H9 (cell line): ENCODE data around the gene VWF. TPM values are rescaled to one million over a fixed set of nuclear protein-coding genes. Genes with fewer than 3 reads are reported as not detected.

Source experiments
- DNase-seq: peaks from one replicate; pipeline ENCODE4 v3.0.0-alpha.2; 2017
- H2AFZ ChIP-seq: one replicate; pipeline ENCODE4 v1.6.1; 2013; ENCODE audit warnings: mild to moderate bottlenecking, low read length, control low read depth, moderate library complexity
- H2AK5ac ChIP-seq: 2 replicates; pipeline ENCODE4 v1.6.1; 2013; ENCODE audit warnings: low read length, control low read depth, mixed read lengths; ENCODE audit not compliant: insufficient read length
- H2BK120ac ChIP-seq: one replicate; pipeline ENCODE4 v1.6.1; 2013; ENCODE audit warnings: low read depth, mild to moderate bottlenecking, low read length, control low read depth, inconsistent platforms; ENCODE audit not compliant: poor library complexity, severe bottlenecking
- H2BK12ac ChIP-seq: 2 replicates; pipeline ENCODE4 v1.6.1; 2013; ENCODE audit warnings: low read length, control low read depth, mixed read lengths, low read depth; ENCODE audit not compliant: insufficient read length
- H2BK15ac ChIP-seq: 2 replicates; pipeline ENCODE4 v1.6.1; 2013; ENCODE audit warnings: low read depth, low read length, control low read depth
- H2BK20ac ChIP-seq: one replicate; pipeline ENCODE4 v1.6.1; 2013; ENCODE audit warnings: low read depth, mild to moderate bottlenecking, low read length, control low read depth, inconsistent platforms; ENCODE audit not compliant: poor library complexity, severe bottlenecking
- H2BK5ac ChIP-seq: 2 replicates; pipeline ENCODE4 v1.6.1; 2013; ENCODE audit warnings: low read length, control low read depth, mixed read lengths; ENCODE audit not compliant: insufficient read length
- H3K14ac ChIP-seq: 2 replicates; pipeline ENCODE4 v1.6.1; 2013; ENCODE audit warnings: low read length, control low read depth; ENCODE audit not compliant: insufficient read depth
- H3K18ac ChIP-seq: 2 replicates; pipeline ENCODE4 v1.6.1; 2013; ENCODE audit warnings: low read depth, mild to moderate bottlenecking, mixed read lengths, low read length, control low read depth; ENCODE audit not compliant: insufficient read length
- H3K23ac ChIP-seq: 2 replicates; pipeline ENCODE4 v1.6.1; 2013; ENCODE audit warnings: low read length, control low read depth, mixed read lengths, low read depth; ENCODE audit not compliant: insufficient read length
- H3K23me2 ChIP-seq: 2 replicates; pipeline ENCODE4 v1.6.1; 2013; ENCODE audit warnings: low read depth, mild to moderate bottlenecking, mixed read lengths, low read length, control low read depth; ENCODE audit not compliant: insufficient read length, poor library complexity, severe bottlenecking
- H3K27ac ChIP-seq: 2 replicates; pipeline ENCODE4 v1.5.1; 2013; ENCODE audit warnings: low read length, control low read depth, mixed read lengths, low read depth; ENCODE audit not compliant: insufficient read length
- H3K27me3 ChIP-seq: 2 replicates; pipeline ENCODE4 v1.6.1; 2013; ENCODE audit warnings: low read length, control low read depth, inconsistent platforms; ENCODE audit not compliant: insufficient read depth
- H3K4ac ChIP-seq: 2 replicates; pipeline ENCODE4 v1.6.1; 2013; ENCODE audit warnings: low read depth, mild to moderate bottlenecking, control low read depth, inconsistent platforms, low read length, moderate library complexity
- H3K4me1 ChIP-seq: 2 replicates; pipeline ENCODE4 v1.6.1; 2013; ENCODE audit warnings: low read length, control low read depth, inconsistent platforms; ENCODE audit not compliant: insufficient read depth
- H3K4me2 ChIP-seq: 2 replicates; pipeline ENCODE4 v1.6.1; 2013; ENCODE audit warnings: low read length, control low read depth, mixed read lengths; ENCODE audit not compliant: insufficient read length, insufficient read depth
- H3K56ac ChIP-seq: 2 replicates; pipeline ENCODE4 v1.6.1; 2013; ENCODE audit warnings: low read depth, mild to moderate bottlenecking, mixed read lengths, low read length, control low read depth; ENCODE audit not compliant: insufficient read length
- H3K79me1 ChIP-seq: 2 replicates; pipeline ENCODE4 v1.6.1; 2013; ENCODE audit warnings: low read depth, mild to moderate bottlenecking, moderate library complexity, low read length, control low read depth, inconsistent platforms; ENCODE audit not compliant: insufficient read depth, poor library complexity, severe bottlenecking
- H3K79me2 ChIP-seq: 2 replicates; pipeline ENCODE4 v1.6.1; 2013; ENCODE audit warnings: low read length, control low read depth, inconsistent platforms; ENCODE audit not compliant: insufficient read depth
- H3K9ac ChIP-seq: 2 replicates; pipeline ENCODE4 v1.6.1; 2013; ENCODE audit warnings: low read length, control low read depth, mixed read lengths; ENCODE audit not compliant: insufficient read length; ENCODE audit errors: extremely low read depth
- H3K9me3 ChIP-seq: one replicate; pipeline ENCODE4 v1.6.1; 2013; ENCODE audit warnings: low read depth, low read length, inconsistent platforms; ENCODE audit not compliant: control insufficient read depth
- H3T11ph ChIP-seq: one replicate; pipeline ENCODE4 v1.6.1; 2013; ENCODE audit warnings: mild to moderate bottlenecking, low read length, control low read depth, inconsistent platforms
- H4K20me1 ChIP-seq: one replicate; pipeline ENCODE4 v1.6.1; 2013; ENCODE audit not compliant: control insufficient read depth, insufficient read length, insufficient read depth
- H4K5ac ChIP-seq: 2 replicates; pipeline ENCODE4 v1.6.1; 2013; ENCODE audit warnings: low read depth, mild to moderate bottlenecking, mixed read lengths, low read length, control low read depth; ENCODE audit not compliant: insufficient read length
- H4K8ac ChIP-seq: replicated peaks from 2 replicates; pipeline ENCODE4 v1.6.1; 2013; ENCODE audit warnings: low read length, control low read depth, mixed read lengths, low read depth; ENCODE audit not compliant: insufficient read length
- H4K91ac ChIP-seq: 2 replicates; pipeline ENCODE4 v1.6.1; 2013; ENCODE audit warnings: low read depth, mild to moderate bottlenecking, moderate library complexity, mixed read lengths, low read length, control low read depth; ENCODE audit not compliant: insufficient read length
- H3K27ac Mint-ChIP-seq, 3 experiments: 2 replicates in 2 of 3; 3 replicates in 1 of 3; pipeline ENCODE4 v1.8.0; 2020 to 2021; ENCODE audit warnings: mixed read lengths in 3 of 3, mild to moderate bottlenecking in 1 of 3, moderate library complexity in 1 of 3
- H3K27me3 Mint-ChIP-seq: 2 replicates; pipeline ENCODE4 v1.8.0; 2021; ENCODE audit warnings: low read depth, mild to moderate bottlenecking, moderate library complexity, mixed read lengths
- H3K36me3 Mint-ChIP-seq, 3 experiments: 2 replicates in 2 of 3; 3 replicates in 1 of 3; pipeline ENCODE4 v1.8.0; 2020 to 2021; ENCODE audit warnings: low read depth in 3 of 3, mixed read lengths in 3 of 3; ENCODE audit not compliant: insufficient read depth in 1 of 3
- H3K4me1 Mint-ChIP-seq, 2 experiments: 2 replicates each; pipeline ENCODE4 v1.8.0; 2020; ENCODE audit warnings: mixed read lengths in 2 of 2
- H3K4me3 Mint-ChIP-seq, 2 experiments: 2 replicates in 1 of 2; 3 replicates in 1 of 2; pipeline ENCODE4 v1.8.0; 2020 to 2021; ENCODE audit warnings: mild to moderate bottlenecking in 2 of 2, mixed read lengths in 2 of 2, moderate library complexity in 1 of 2
- H3K9me3 Mint-ChIP-seq, 2 experiments: 2 replicates in 1 of 2; 3 replicates in 1 of 2; pipeline ENCODE4 v1.8.0; 2020; ENCODE audit warnings: mild to moderate bottlenecking in 2 of 2, mixed read lengths in 2 of 2, moderate library complexity in 1 of 2
- WGBS: extraction: QIAGEN DNeasy Blood & Tissue Kit; methylation state at CpG from one replicate; pipeline ENCODE4 v1.1.7; 2013; ENCODE audit warnings: missing lambda C conversion rate, low lambda C conversion rate, mixed read lengths; ENCODE audit not compliant: insufficient read length; ENCODE audit errors: extremely low coverage; 5-methylcytosine and 5-hydroxymethylcytosine counted together
- total RNA-seq: library from RNA; stranded (reverse); gene quantifications from 2 replicates; pipeline ENCODE4 v1.2.1, GENCODE V29; 2021
- TF ChIP-seq, protein P1 (sequence below): fragments of 200-600 bp; sonication (generic); conservative IDR thresholded peaks from 3 replicates; pipeline ENCODE4 v1.8.0; 2021; ENCODE audit warnings: antibody characterized with exemption, mild to moderate bottlenecking

Gene VWF
- total RNA-seq, 1 experiment from 2014 or later, result 0.17 TPM

- no peak overlapping the region for H2BK12ac ChIP-seq
- H2BK15ac ChIP-seq, result no peak overlapping the region
- no peak overlapping the region for H3K18ac ChIP-seq
- H3K4me1 Mint-ChIP-seq, result peaks cover 12% of the 10 kb centered on the region in 2 experiments
- no peak overlapping the region for H2BK5ac ChIP-seq
- H2BK20ac ChIP-seq, result no peak overlapping the region
- no peak overlapping the region for H4K5ac ChIP-seq
- WGBS, result no CpG with 5 or more reads among the region's 4 CpGs
- no peak overlapping the region for H2BK120ac ChIP-seq
- no peaks in the 10 kb centered on the region for H3K79me2 ChIP-seq
- no peaks in the 10 kb centered on the region for H4K20me1 ChIP-seq
- no peak overlapping the region for H3T11ph ChIP-seq
- H3K56ac ChIP-seq, result no peak overlapping the region
- no peak overlapping the region for H2AFZ ChIP-seq
- H3K4ac ChIP-seq, result no peak overlapping the region
- H3K27me3 Mint-ChIP-seq, result peaks cover 5% of the 10 kb centered on the region
- no peaks in the 10 kb centered on the region for H3K79me1 ChIP-seq
- H3K27ac ChIP-seq, result no peak overlapping the region
- TF ChIP-seq, protein P1, sequence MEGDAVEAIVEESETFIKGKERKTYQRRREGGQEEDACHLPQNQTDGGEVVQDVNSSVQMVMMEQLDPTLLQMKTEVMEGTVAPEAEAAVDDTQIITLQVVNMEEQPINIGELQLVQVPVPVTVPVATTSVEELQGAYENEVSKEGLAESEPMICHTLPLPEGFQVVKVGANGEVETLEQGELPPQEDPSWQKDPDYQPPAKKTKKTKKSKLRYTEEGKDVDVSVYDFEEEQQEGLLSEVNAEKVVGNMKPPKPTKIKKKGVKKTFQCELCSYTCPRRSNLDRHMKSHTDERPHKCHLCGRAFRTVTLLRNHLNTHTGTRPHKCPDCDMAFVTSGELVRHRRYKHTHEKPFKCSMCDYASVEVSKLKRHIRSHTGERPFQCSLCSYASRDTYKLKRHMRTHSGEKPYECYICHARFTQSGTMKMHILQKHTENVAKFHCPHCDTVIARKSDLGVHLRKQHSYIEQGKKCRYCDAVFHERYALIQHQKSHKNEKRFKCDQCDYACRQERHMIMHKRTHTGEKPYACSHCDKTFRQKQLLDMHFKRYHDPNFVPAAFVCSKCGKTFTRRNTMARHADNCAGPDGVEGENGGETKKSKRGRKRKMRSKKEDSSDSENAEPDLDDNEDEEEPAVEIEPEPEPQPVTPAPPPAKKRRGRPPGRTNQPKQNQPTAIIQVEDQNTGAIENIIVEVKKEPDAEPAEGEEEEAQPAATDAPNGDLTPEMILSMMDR, result no peak
- H3K27ac Mint-ChIP-seq, result no peak overlapping the region
- H2AK5ac ChIP-seq, result no peak overlapping the region
- no peak overlapping the region for H3K4me3 Mint-ChIP-seq
- no peak overlapping the region for H4K8ac ChIP-seq
- peaks cover 7 to 9% of the 10 kb centered on the region in 2 experiments; a peak in 4 of 5 replicates for H3K9me3 Mint-ChIP-seq
- no peak overlapping the region for H3K23ac ChIP-seq
- no peak overlapping the region for H4K91ac ChIP-seq
- H3K36me3 Mint-ChIP-seq, result peaks cover 0 to 9% (median 0%) of the 10 kb centered on the region in 3 experiments; a peak in 3 of 7 replicates
- no peak overlapping the region for H3K4me2 ChIP-seq
- H3K23me2 ChIP-seq, result no peaks in the 10 kb centered on the region
- no peaks in the 10 kb centered on the region for H3K4me1 ChIP-seq
- no peaks in the 10 kb centered on the region for H3K27me3 ChIP-seq
- no peak overlapping the region for H3K9ac ChIP-seq
- no peak for DNase-seq
- no peaks in the 10 kb centered on the region for H3K9me3 ChIP-seq
- no peak overlapping the region for H3K14ac ChIP-seq
Observed at GRCh38 chr12:6095269-6095668, 29.2 kb downstream of the VWF start.
